K562 (cell line): Measurements from ENCODE around the gene UNC45B. TPM values are rescaled to one million over a fixed set of nuclear protein-coding genes. Genes with fewer than 3 reads are reported as not detected.

Source experiments
- FOXM1 ChIP-seq, 2 experiments: fragments of 450-650 bp in 1 of 2; sonication (generic) in 1 of 2; formaldehyde crosslinking in 1 of 2; IDR thresholded peaks; 2 replicates each; pipeline versions ENCODE4 v1.6.1 to v1.9.0; 2017 to 2022; ENCODE audit warnings: low read depth in 2 of 2, mild to moderate bottlenecking in 2 of 2, missing genetic modification reagents in 1 of 2, moderate library complexity in 1 of 2
- GATAD2A ChIP-seq: fragments of 450-650 bp; IDR thresholded peaks from 2 replicates; pipeline ENCODE4 v1.6.1; 2017
- PCBP1 ChIP-seq: fragments of 200-400 bp; formaldehyde crosslinking; IDR thresholded peaks from 2 replicates; pipeline ENCODE4 v1.6.1; 2018; ENCODE audit warnings: mild to moderate bottlenecking, low read depth, low read length; ENCODE audit not compliant: poor library complexity, severe bottlenecking
- PHF21A ChIP-seq: fragments of 450-650 bp; IDR thresholded peaks from 2 replicates; pipeline ENCODE4 v1.6.1; 2017; ENCODE audit warnings: low read depth, borderline replicate concordance
- SIN3A ChIP-seq, 2 experiments: fragments of 150-350 bp in 1 of 2; IDR thresholded peaks; 2 replicates each; pipeline ENCODE4 v1.6.1; 2011 to 2016; ENCODE audit warnings: borderline replicate concordance in 2 of 2, low read depth in 2 of 2, low read length in 2 of 2, mild to moderate bottlenecking in 2 of 2, moderate library complexity in 2 of 2; ENCODE audit not compliant: control insufficient read depth in 1 of 2
- SIX5 ChIP-seq, 2 experiments: IDR thresholded peaks; 2 replicates each; pipeline ENCODE4 v1.6.1; 2011; ENCODE audit warnings: low read length in 2 of 2, borderline replicate concordance in 1 of 2, low read depth in 1 of 2, mild to moderate bottlenecking in 1 of 2, moderate library complexity in 1 of 2; ENCODE audit not compliant: insufficient read depth in 1 of 2
- SMARCC2 ChIP-seq: fragments of 450-650 bp; IDR thresholded peaks from 2 replicates; pipeline ENCODE4 v1.6.1; 2017; ENCODE audit warnings: antibody characterized with exemption, moderate library complexity, mild to moderate bottlenecking, low read depth
- TARDBP ChIP-seq: fragments of 450-650 bp; IDR thresholded peaks from 2 replicates; pipeline ENCODE4 v1.6.1; 2016
- ZBTB8A ChIP-seq: fragments of 450-650 bp; IDR thresholded peaks from 2 replicates; pipeline ENCODE4 v1.6.1; 2018; ENCODE audit warnings: mild to moderate bottlenecking, moderate library complexity; ENCODE audit not compliant: partially characterized antibody
- polyA plus RNA-seq, 8 experiments: library from polyadenylated mRNA; depleted of rRNA in 4 of 8; stranded (reverse) in 5 of 8; unstranded in 3 of 8; fragments of >200 nt; fragmentation: Nextera tagmentation in 2 of 8; fragmentation: Illumina TruSeq in 1 of 8; extraction: Ambion mirVana in 2 of 8; extraction: Trizol in 1 of 8; gene quantifications; 2 replicates each; pipeline versions ENCODE4 v1.2.1 to v1.2.3, GENCODE V29; 2011 to 2014; ENCODE audit warnings: inconsistent platforms in 1 of 8, missing spikeins in 1 of 8
- total RNA-seq, 7 experiments: library from RNA; depleted of rRNA in 6 of 7; stranded (reverse); fragments of >200 nt in 6 of 7; fragmentation: Illumina TruSeq in 2 of 7; extraction: Trizol in 2 of 7; gene quantifications; 2 replicates each; pipeline versions ENCODE4 v1.2.1 to v1.2.3, GENCODE V29; 2011 to 2021; ENCODE audit warnings: low replicate concordance in 1 of 7
- TF ChIP-seq, protein P1 (sequence below): fragments of 450-650 bp; IDR thresholded peaks from 2 replicates; pipeline ENCODE4 v1.6.1; 2016; ENCODE audit warnings: mild to moderate bottlenecking, moderate library complexity
- TF ChIP-seq, protein P2 (sequence below): sonication (generic); formaldehyde crosslinking; IDR thresholded peaks from 2 replicates; pipeline ENCODE4 v1.8.1; 2023; ENCODE audit warnings: mild to moderate bottlenecking, missing genetic modification reagents

Gene UNC45B
- total and polyA plus RNA-seq, 9 of the 15 experiments (the other 6 are each of a cell fraction or from before 2014, with no cell fraction given) = not detected

DNA sequence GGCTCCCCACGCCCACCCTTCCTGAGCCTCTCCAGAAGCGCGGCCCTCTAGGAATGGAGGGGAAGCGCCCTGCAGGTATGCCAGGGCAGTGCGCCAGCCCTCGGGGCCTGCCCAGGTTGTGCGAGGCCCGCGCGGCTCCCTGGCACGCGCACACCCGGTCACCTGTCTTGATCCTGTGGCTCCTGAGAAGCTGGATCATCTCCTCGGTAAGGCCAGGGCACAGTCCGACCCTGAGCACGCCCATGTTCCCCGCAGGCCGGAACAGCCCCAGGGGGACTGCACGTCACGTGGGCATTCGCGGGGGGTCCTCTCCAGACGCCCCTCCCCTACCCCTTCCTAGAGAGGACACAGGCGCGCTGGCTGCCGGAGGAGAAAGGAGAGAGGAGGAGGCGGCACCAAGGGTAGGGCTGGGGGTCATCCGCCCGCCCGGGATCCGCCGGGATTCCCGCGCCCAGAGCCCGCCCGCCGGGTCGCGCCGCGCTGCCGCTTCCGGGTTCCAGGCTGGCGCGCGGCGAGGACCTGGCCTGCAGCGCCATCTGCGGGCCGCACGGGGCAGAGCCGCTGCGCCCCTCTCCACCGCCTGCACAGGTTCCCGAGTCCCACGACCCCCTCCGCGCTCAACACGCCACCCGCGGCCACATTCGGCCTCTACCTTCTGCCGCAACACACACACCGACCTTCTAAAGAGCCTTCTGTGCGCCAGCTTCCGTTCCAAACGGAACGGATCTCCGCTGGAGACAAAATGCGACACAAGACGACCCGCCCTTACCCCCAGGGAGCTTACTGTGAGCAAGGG is 28.0 kb upstream of the UNC45B start, which contains the start of gene RAD51D (continued):
- TF ChIP-seq, protein P1, sequence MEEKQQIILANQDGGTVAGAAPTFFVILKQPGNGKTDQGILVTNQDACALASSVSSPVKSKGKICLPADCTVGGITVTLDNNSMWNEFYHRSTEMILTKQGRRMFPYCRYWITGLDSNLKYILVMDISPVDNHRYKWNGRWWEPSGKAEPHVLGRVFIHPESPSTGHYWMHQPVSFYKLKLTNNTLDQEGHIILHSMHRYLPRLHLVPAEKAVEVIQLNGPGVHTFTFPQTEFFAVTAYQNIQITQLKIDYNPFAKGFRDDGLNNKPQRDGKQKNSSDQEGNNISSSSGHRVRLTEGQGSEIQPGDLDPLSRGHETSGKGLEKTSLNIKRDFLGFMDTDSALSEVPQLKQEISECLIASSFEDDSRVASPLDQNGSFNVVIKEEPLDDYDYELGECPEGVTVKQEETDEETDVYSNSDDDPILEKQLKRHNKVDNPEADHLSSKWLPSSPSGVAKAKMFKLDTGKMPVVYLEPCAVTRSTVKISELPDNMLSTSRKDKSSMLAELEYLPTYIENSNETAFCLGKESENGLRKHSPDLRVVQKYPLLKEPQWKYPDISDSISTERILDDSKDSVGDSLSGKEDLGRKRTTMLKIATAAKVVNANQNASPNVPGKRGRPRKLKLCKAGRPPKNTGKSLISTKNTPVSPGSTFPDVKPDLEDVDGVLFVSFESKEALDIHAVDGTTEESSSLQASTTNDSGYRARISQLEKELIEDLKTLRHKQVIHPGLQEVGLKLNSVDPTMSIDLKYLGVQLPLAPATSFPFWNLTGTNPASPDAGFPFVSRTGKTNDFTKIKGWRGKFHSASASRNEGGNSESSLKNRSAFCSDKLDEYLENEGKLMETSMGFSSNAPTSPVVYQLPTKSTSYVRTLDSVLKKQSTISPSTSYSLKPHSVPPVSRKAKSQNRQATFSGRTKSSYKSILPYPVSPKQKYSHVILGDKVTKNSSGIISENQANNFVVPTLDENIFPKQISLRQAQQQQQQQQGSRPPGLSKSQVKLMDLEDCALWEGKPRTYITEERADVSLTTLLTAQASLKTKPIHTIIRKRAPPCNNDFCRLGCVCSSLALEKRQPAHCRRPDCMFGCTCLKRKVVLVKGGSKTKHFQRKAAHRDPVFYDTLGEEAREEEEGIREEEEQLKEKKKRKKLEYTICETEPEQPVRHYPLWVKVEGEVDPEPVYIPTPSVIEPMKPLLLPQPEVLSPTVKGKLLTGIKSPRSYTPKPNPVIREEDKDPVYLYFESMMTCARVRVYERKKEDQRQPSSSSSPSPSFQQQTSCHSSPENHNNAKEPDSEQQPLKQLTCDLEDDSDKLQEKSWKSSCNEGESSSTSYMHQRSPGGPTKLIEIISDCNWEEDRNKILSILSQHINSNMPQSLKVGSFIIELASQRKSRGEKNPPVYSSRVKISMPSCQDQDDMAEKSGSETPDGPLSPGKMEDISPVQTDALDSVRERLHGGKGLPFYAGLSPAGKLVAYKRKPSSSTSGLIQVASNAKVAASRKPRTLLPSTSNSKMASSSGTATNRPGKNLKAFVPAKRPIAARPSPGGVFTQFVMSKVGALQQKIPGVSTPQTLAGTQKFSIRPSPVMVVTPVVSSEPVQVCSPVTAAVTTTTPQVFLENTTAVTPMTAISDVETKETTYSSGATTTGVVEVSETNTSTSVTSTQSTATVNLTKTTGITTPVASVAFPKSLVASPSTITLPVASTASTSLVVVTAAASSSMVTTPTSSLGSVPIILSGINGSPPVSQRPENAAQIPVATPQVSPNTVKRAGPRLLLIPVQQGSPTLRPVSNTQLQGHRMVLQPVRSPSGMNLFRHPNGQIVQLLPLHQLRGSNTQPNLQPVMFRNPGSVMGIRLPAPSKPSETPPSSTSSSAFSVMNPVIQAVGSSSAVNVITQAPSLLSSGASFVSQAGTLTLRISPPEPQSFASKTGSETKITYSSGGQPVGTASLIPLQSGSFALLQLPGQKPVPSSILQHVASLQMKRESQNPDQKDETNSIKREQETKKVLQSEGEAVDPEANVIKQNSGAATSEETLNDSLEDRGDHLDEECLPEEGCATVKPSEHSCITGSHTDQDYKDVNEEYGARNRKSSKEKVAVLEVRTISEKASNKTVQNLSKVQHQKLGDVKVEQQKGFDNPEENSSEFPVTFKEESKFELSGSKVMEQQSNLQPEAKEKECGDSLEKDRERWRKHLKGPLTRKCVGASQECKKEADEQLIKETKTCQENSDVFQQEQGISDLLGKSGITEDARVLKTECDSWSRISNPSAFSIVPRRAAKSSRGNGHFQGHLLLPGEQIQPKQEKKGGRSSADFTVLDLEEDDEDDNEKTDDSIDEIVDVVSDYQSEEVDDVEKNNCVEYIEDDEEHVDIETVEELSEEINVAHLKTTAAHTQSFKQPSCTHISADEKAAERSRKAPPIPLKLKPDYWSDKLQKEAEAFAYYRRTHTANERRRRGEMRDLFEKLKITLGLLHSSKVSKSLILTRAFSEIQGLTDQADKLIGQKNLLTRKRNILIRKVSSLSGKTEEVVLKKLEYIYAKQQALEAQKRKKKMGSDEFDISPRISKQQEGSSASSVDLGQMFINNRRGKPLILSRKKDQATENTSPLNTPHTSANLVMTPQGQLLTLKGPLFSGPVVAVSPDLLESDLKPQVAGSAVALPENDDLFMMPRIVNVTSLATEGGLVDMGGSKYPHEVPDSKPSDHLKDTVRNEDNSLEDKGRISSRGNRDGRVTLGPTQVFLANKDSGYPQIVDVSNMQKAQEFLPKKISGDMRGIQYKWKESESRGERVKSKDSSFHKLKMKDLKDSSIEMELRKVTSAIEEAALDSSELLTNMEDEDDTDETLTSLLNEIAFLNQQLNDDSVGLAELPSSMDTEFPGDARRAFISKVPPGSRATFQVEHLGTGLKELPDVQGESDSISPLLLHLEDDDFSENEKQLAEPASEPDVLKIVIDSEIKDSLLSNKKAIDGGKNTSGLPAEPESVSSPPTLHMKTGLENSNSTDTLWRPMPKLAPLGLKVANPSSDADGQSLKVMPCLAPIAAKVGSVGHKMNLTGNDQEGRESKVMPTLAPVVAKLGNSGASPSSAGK = peak; percentile 79
- TF ChIP-seq TARDBP (no peak), PHF21A (no peak), SIN3A (IDR thresholded peaks at IDR 0.05; ENCODE audit: borderline replicate concordance in 2 of 2, control insufficient read depth in 1 of 2, low read depth in 2 of 2, low read length in 2 of 2) (peak; percentile 53 to 79; a peak in 2 of 4 replicates), GATAD2A (peak; percentile 81; the same call in 1 of the 2 replicates), PCBP1 (peak; percentile 93), SMARCC2 (no peak), SIX5 (IDR thresholded peaks at IDR 0.05; ENCODE audit: borderline replicate concordance in 1 of 2, insufficient read depth in 1 of 2, low read depth in 1 of 2, low read length in 2 of 2) (no peak), ZBTB8A (no peak), FOXM1 (IDR thresholded peaks at IDR 0.05; ENCODE audit: low read depth) (no peak), FOXM1 (CRISPR knock-in tag; IDR thresholded peaks at IDR 0.05; ENCODE audit: low read depth) (no peak)
- TF ChIP-seq, protein P2, sequence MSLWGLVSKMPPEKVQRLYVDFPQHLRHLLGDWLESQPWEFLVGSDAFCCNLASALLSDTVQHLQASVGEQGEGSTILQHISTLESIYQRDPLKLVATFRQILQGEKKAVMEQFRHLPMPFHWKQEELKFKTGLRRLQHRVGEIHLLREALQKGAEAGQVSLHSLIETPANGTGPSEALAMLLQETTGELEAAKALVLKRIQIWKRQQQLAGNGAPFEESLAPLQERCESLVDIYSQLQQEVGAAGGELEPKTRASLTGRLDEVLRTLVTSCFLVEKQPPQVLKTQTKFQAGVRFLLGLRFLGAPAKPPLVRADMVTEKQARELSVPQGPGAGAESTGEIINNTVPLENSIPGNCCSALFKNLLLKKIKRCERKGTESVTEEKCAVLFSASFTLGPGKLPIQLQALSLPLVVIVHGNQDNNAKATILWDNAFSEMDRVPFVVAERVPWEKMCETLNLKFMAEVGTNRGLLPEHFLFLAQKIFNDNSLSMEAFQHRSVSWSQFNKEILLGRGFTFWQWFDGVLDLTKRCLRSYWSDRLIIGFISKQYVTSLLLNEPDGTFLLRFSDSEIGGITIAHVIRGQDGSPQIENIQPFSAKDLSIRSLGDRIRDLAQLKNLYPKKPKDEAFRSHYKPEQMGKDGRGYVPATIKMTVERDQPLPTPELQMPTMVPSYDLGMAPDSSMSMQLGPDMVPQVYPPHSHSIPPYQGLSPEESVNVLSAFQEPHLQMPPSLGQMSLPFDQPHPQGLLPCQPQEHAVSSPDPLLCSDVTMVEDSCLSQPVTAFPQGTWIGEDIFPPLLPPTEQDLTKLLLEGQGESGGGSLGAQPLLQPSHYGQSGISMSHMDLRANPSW (CRISPR knock-in tag) = no peak
